ENCODE results near the gene GPR183.

DNA sequence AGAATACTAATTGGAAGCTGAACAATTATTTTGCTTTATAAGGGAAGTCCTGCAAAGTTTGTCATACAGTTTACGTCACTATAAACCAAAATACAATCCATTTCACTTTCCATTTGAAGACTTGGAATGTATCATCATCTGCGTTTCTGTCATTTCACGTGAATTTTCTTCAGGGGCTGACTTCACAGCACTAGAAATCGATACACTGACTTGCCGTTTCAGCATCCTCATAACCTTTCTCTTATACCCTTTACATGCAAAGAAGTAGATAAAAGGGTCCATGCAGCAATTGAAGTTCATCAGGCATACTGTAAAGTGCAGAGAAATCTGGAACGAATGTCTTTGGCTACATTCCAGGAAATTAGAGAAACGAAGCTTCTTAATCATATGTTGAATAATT is 12.2 kb downstream of the GPR183 start:
- TF ChIP-seq, protein P1, sequence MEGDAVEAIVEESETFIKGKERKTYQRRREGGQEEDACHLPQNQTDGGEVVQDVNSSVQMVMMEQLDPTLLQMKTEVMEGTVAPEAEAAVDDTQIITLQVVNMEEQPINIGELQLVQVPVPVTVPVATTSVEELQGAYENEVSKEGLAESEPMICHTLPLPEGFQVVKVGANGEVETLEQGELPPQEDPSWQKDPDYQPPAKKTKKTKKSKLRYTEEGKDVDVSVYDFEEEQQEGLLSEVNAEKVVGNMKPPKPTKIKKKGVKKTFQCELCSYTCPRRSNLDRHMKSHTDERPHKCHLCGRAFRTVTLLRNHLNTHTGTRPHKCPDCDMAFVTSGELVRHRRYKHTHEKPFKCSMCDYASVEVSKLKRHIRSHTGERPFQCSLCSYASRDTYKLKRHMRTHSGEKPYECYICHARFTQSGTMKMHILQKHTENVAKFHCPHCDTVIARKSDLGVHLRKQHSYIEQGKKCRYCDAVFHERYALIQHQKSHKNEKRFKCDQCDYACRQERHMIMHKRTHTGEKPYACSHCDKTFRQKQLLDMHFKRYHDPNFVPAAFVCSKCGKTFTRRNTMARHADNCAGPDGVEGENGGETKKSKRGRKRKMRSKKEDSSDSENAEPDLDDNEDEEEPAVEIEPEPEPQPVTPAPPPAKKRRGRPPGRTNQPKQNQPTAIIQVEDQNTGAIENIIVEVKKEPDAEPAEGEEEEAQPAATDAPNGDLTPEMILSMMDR (IDR thresholded peaks at IDR 0.05) = no peak
- no peak for TF ChIP-seq ZFX (IDR thresholded peaks at IDR 0.05; ENCODE audit: borderline replicate concordance)
